Femur (tissue), 1 donor: ENCODE results near the gene GULP1.
"Not testable (repeated sequence)": the region's sequence is repeated elsewhere in the genome, so short reads cannot be mapped to it uniquely, and the experiment has no call there.

Experiments used
- DNase-seq: peaks from one replicate; pipeline ENCODE4 v3.0.0-alpha.2; 2017

Gene GULP1

DNA sequence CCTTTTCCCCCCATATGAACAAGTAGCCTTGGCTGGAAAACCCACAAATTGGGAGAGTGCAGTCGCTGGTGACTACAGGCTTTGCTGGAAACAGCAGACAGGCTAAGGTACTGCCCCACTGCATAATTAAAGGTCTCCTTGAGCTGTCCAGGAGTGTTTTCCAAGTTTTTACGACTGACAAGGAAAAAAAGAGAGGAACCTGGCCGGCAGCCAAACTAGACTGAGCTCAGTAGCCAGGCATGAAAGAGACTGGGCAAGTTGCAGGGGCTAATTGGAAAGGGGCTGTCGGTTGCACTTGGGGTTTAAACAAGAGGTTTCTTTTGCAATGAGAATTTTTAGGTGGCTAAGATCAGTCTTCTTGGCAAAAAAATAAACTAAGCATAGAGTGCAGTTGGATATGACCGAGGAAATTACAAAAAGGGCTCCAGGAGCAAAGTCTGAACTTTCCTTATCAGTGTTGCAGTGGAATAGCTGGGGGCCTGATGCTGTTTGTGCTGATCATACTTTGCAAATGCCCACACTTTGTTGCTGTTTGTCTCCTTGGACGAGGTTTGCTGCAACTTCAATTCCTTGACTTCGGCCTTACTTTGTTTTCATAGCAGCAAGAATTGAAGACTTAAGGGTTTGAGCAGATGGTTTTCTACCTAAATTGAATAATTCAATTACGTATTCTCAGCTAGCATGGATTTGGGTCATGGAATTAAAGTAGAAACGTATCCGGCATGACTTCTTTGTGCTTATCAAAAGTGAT is 2.1 kb downstream of the GULP1 start:
- peak; percentile 82 for DNase-seq

DNA sequence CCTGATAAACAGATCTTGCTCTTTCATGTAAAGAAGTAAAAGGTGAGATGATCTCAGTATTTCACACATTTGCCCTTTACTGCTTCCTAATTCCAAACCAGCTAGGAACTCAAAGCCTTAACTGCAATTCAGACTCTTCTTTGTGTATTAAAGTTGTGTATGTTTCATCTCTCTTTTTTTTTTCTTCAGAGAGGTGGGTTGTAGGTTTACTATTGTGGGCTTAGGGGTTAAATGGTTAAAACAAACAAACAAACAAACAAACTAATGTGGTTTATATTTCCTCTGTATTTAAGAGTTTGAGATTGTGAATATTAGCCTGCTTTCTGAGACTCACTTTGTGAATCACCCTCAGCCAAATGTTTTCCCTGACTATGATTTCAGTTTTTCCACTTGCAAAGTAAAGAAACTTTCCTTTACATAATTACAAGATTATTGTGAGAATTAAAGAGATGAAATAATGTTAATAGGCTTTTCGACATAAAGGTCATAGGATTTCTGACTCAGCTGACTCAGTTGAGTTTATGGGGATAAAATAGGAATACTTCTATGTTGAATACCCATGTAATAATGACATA is 2.8 kb downstream of the GULP1 start:
- DNase-seq = no peak

DNA sequence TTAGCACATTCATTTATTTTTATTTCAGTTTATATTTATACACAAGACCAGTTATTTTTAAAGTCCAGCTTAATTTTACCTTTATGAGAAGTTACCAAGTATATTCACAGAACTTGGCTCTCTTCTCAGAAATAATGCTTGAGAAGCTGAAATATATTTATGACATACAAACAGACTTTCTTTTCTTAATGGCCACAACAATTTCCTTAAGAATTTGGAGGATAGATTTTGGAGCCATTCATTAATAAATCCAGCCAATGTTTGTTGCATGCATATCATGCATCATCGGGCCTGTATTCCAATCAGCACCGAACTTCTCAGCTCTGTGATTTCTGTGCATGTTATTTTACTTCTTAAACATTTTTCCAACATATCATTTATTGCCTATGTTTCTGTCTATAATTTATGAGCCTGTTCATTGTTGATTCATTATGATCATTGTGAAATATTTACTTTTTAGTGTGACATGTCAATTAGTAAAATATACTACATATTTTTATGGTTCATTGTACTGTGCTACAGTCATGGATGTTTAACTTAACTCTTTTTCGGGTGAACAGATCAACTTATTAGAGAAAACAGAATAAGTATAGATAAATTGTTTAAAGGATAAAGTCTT is 3.5 kb downstream of the GULP1 start:
- DNase-seq = no peak

DNA sequence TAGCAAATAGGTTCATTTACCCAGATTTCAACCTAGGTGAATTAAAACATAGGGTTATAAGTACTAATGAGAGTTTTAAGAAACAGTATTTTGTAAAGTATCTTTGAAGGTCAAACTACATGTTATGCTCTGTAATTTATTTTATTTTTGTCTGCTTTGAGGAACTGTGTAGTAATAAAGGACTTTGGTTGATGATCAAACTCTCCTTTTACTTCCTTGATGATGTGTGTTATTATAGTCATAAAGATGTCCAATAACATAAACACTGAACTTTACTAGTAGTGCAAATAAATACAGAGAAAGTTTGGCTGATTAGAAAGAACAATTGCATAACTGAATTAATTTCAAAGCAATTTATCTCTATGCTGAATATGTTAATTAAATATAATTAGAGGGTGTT is 6.3 kb downstream of the GULP1 start:
- DNase-seq = no peak

DNA sequence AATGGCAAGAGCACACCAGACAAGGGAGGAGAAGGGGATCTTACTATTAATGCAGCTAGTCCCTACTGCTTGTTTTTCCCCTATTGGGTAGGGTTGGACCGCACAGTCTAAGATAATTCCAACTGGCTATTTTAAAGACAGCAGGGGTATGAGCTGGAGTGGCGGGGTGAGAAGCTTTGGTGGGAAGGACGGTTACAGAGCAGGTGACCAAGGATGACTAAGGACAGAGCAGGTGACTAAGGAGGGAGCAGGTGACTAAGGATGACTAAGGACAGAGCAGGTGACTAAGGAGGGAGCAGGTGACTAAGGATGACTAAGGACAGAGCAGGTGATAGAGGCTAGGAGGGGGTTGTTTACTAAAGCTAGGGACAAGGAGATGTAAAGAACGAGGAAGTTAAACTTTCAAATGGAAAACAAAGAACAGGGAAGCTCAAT is 7.3 kb downstream of the GULP1 start:
- not testable (repeated sequence) for DNase-seq

DNA sequence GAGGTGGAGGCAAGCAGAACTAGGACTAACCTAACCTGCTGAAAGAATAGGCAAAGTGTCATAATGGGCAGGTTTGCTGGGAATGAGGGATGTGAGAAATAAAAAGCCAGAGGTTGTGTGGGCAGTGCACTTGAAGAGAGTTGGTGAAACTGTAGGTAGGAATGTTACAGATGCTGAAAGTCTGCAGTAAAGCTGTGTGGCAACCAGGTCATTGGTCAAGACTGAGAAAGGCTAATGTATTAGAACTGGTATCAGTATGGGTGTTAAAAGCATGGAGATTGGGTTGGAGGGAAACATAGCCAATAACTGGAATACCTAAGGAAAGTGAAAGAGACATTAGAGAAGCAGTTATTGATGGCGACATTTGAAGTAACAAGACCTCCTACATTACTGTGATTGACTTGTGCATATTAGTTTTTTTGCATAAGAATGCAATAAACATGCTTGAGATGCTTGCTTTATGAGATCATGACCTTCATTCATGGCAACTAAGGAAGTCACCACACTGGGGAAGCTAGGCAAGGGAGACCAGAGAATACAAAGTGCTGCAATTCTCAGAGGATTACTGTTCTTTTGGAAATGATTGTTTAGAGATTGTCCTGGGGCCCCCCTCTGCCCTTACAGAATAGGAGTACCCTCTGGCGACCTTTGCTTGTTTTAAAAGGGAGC is 11.8 kb downstream of the GULP1 start:
- DNase-seq = no peak

DNA sequence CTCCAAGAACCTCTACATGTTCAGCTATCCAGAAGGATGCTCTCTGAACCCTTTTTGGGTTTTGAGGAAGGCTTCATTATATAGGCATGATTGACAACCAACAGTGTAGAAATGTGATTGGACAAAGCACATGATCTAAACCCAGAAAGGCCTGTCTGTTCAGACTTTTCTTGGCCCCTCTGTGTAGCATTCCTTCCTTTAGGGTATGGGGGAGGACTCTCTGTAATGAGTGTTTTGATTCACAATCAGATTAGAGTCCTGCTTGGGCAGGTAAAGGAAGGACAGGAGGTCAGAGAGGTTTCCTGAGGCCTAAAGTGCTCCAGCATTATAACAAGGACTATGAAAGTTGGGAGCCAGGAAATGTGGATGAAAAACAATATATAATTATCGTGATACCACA is 13.6 kb downstream of the GULP1 start:
- no peak for DNase-seq

DNA sequence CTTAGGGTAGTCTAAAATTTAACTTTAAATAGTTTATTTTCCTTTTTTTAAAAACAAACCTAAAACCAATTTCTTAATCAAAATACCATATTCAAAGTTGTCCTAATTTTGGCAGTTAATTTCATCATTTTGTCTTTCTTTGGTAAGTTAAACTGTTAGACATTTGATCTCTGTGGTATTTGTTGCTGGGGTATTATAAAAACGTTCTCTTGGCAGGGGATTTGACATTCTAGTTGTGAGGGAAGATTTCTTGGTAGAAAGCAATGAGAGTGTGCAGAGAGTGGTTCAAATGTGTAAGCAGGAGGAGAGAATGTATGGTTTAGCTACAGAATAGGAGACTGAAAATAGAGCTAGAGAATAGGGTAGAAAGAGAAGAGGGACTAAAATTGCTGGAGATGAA is 14.6 kb downstream of the GULP1 start:
- DNase-seq = no peak

DNA sequence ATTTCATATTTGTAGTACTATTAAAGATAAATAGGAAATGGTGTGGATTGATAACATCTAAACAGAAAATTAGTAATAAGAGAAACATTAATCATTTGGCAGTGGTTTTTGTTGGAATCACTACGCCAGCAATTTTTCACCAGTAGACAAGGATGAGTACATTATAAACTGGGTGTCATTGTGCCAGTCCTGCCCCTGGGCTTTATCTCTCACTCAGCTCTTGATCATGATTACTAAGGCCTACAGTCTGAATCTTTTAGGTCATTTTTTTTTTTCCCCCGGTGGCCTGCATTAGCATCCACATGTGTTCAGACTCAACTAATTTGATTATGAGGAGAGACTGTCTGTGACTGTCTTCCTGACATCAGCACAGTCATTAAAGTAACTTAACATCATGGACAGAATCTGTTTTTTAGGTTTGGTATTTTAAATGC is 16.2 kb downstream of the GULP1 start:
- no peak for DNase-seq

DNA sequence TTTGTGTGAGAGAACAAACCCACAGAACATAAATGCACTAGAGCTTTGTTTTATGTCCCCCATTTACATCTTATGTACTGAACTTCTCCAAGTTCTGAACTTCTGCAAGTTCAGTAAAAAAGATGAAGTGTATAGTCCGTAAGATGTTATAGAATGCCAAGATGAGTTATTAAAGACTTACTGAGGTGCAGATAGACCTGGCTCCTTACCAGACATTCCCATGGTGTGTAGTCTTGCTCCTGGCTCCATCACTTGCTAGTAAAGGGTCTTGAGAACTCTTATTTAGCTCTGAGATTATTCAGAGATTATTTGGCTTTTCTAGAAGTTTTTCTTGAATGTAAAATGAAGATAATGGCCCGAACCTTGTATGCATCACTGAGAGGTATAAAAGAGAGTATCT is 16.8 kb downstream of the GULP1 start:
- DNase-seq = no peak

DNA sequence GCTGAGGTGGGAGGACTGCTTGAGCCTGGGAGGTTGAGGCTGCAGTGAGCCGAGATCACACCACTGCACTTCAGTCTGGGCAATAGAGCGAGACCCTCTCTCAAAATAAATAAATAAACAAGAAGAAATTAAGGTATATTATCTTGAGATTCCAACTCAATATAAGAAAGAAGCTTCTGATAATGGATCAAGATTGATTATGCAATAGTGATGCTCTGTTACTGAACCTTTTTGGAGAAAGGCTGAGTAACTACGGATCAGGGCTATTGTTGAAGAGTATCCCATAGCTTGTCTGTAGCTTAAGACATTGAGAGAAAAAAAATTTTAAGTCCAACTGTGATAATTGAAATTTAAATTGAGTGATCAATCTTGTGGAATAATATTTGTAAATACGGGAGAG is 17.7 kb downstream of the GULP1 start:
- no peak for DNase-seq

DNA sequence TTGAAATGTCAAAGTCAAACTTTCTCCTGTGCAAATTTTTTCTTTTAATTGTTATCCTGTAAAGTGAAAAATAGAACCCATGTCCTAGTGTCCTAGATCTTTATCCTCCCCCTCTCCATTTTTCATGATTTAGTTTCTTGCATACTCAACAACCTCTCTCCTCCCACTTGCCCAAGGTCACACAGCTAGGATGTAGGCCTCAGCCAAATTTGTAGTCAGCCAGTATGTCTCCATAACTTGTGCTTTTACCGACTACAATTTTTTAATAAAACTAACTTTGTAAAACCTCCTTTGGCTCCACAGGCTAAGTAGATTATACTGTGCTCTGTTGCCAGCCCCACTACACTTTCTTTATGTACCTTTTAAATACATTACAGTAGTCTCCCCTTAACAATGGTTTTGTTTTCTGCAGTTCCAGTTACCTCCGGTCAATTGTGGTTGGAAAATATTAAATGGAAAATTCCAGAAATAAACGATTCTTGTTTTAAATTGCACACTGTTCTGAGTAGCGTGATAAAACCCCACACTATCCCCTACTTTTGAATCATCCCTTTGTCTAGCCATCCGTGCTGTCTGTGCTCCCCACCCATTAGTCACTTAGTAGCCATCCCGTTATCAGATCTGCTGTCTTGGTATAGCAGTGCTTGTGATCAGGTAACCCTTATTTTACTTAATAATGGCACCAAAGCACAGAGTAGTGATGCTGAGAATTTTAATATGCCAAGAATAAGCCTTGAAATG is 22.8 kb downstream of the GULP1 start:
- DNase-seq = no peak

DNA sequence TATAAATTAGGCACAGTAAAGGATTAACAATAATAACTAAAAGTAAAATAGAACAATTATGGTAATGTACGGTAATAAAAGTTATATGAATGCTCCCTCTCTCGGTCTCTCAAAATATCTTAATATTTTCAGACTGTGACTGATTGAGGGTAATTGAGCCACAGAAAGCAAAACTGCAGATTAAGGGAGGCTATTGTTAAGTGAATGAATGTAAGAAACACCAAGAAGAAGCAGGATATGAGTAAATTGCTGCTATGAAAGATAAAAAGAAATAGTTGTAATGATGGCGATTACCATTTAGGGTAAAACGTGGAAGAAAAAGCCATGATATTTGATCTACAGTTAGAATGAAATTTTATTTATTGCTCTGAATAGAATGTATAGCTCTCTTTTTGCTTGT is 24.1 kb downstream of the GULP1 start:
- DNase-seq = no peak

DNA sequence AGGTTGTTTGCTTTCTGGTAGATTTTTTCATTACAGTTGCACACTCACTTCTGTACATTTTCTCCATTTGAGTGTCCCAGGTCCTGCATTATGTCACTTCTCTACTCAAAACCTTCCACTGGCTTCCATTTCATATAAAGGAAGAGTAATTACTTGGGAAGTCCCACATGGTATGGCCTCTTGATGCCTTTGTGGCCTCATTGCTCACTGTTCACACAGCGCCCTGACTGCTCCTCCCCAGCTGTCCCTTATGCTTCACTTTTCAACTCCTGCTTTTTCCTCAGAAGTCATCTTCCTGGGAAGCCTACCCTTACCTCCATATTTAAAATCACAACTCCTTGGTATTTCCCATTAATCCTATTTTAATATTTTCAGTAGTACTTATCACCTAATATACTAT is 24.7 kb downstream of the GULP1 start:
- DNase-seq = no peak

DNA sequence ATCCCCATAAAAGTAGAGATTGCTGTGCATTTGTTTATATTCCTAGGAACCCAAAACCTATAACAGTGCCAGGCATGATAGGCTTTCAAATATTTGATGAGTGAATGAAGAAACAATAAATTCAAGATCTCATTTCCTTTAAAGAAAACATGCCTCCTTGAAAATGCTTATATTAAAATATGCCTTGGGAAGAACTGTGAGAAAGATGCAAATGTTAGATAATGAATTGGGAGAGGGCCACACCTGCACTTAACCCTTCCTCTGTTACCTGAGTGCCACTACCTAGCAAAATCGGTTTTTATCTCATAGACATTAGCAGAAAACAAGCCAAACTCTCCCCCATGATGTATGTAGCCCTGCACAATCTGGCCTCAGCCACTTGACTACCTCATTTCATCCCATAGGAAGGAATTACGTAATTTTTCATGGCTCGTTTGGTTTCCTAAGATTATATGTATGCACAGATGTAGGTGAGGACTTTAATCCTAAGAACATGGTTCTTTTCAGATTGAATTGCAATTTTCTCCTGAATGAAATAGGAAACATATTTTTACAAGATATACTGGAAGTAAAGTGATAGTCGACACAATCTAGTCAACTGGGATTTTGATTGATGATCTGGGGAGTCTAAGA is 25.2 kb downstream of the GULP1 start:
- no peak for DNase-seq

DNA sequence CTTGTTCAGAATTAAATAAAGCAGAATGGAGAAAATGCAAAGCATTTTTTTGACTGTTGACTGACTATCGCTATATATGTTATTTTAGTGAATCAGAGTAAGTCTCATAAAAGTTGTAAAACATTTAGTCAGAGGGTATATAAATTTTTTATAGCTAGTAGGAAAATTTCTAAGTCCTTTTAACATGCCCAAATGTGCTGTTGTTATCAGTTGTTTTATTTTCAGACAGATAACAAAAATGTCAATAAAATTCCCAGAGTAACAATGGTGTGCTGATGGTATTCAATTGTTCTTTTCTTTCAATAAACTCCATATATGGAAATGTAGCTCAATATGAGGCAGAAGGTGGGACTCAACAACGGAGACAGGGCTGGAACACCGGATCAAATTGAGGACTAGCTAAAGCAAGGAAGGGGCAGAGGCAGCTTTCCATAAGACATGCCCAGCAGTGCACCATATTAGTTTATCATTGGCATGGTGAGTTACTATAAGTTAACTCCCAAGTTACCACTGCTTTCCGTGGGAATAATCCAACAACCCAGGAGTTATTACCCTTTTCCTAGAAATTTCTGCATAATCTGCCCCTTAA is 26.6 kb downstream of the GULP1 start:
- no peak for DNase-seq

DNA sequence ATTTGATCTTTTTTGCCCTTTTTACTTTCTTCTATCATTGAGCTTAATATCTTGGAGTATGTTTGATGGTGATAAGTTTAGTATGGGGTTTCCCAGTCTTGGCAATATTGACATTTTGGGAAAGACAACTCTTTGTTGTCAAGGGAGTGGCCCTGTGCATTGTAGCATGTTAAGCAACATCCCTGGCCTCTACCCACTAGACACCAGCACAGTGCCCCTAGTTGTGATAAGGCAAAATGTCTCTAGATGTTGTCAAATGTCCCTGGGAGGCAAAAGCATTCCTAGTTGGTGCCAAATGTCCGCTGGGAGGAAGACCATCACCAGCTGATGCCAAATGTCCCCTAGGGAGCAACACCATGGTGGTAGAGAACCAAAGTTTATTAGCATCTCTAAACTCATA is 28.2 kb downstream of the GULP1 start:
- DNase-seq = no peak

DNA sequence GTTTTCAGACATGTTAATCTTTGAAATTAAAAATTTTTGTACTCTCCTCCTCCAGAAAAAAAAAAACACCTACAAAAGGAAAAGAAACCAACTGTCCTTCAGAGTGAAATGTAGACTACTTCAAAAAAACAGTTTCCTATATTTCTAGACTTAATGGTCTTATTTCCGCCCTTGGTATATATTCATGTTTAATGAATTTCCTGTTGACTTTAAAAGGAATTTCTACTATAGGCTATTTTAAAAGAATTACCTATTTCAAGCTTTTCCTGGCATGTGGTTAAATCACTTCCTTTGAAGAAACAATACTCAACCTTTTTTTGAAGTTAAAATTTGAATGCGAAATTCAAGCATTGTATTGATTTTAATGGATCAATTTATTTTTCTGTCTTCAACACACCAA is 29.2 kb downstream of the GULP1 start:
- DNase-seq = no peak

DNA sequence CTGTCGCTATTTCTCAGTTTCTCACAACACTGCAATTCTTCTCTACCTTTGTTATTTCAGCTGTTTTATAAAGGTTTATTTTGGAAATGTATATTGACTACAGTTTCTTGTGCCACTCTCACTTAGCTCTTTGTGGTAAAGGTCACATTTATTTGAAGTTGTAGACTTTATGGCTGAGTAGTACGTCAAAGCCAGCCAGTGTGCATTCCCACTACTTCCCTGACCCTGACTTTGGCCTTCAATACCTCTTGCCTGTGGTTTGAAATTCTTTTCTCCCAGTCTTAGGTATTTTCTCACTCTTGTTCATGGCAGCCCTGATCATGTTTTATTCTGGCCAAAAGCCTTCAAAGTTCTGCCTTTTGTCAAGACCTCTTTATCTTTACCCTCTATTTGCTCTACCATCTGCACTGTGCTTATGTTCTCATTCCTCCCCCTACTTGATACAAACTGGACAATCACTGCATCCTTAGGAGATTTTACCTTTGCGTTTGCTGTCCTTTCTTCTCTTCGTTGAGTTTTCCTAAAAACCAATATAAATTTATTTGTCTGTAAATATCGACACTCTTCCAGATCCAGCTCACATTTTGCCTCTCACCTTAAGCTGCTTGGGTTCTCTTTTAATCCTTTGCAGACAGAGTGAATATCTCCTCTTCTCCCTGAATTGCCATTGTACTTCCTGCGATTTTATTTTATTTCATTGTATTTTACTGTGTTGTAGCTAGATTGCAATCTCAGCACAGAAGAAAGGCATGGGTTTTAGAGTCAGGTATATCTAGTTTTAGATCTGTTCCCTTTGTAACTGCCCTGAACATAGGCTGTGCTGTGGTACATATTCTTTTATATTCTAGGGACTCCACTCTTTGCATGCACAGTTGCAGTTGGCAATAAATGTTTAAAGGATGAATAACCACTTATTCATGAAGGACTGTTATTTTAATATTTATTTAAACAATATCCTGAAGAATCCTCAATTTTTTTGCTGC is 31.2 kb downstream of the GULP1 start:
- DNase-seq = no peak

DNA sequence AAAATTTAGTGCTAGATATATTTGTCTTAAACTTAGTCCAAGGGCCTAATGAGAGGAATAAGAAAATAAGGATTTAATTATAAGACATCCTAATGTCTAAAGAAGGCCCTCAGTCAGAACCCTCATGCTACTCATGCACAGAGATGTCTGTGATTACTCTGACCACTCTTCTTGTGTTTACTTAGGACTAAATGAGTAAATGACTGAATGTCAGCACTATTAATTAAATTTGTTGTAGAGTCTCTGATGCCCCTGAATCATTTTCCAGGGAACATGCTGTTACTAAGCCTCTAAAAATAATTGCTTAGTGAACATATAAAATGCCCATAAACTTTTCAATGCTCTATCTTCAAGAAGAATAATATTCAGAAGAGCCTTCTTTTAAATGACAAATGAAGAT is 32.4 kb downstream of the GULP1 start:
- DNase-seq = no peak

DNA sequence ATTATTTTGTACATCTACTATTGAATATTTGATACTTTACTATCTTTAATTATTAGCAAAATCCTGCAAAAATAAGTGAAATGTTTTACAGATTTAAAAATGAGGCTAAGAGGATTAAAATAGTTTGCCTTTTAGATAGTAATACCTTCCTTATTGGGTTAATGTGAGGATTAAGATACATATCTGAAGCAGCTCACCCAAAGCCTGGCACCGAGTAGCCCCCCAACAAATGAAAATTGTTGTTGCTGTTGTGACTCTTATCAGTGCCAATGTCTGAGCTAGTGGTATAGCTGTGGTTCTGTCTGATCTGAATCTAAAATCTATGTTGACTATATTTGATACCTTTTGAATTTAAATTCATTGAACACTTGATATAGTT is 34.6 kb downstream of the GULP1 start:
- DNase-seq = no peak
